Stimulated activated CD8-positive, alpha-beta memory T cell treated with anti-CD3 and anti-CD28 coated beads, Interleukin-15, amount 100 ng/mL, for 4 hours (primary cell): Measurements from ENCODE around the gene SMYD2.

Experiments
- DNase-seq, 2 donors: peaks; one replicate each; pipeline ENCODE4 v3.0.0-alpha.2; 2020; ENCODE audit warnings: low read depth in 2 of 2

The SMYD2 gene

DNA sequence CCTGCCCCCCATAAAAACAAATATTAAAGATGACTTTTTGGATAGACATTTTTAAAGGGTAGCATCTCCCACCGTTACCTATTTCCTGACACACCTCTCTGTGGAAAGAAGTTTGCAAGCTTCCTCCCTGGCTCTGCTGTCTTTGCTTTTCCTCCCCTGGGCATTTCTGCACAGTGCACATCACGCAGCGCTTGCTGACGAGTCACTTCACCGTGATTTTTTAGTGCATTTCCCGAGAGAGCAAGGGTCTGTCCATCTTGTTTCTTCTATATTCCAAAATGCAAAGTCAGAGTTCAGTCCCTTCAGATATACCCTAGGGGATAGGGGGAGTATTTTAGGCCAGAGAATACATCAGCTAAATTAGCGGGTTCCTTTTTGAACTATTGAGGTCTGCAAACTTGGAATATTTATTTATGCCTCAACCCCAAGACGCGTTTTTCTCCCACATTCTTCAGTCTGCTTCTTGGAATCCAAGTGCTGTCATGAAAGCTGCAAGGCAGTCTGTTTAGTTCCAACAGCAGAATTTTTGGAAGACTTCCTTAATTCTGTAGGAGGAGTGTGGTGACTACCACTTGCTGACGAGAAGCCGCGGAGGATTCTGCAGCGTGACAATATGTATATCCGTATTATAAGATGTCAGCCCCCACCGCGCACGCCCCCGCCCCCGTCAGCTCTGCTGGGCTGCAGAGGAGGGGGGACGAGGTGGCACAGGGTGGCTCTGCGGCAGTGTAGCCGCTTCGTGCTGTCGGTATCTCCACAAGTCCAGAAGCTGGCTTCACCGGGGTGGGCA, 22.4 kb downstream of the SMYD2 start:
- no peak for DNase-seq

DNA sequence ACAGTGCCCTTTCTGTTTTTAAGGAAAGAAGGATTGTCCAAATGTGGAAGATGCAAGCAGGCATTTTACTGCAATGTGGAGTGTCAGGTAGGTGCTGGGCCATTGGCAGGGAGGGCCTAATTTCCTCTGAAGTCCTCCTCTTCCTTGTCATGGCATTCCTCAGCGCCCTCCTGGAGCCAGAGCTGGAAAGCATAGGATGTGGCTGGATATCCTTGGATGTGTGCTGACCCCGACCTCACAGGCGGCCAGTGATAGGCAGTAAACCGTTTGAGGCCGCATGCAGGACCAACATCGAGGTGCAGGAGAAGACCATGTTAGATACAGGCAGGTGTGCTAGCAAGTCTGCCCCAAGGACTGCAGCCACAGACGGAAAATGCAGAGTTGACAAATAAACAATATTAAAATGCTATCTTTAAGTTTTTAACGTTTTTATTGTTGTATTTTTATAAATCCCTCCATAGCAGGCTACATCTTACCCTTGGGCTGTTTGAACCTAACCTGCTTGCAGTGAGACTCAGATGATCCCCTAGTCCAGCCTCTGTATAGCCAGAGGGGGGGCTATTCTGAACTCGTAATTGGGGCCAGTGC, 24.3 kb downstream of the SMYD2 start:
- no peak for DNase-seq

DNA sequence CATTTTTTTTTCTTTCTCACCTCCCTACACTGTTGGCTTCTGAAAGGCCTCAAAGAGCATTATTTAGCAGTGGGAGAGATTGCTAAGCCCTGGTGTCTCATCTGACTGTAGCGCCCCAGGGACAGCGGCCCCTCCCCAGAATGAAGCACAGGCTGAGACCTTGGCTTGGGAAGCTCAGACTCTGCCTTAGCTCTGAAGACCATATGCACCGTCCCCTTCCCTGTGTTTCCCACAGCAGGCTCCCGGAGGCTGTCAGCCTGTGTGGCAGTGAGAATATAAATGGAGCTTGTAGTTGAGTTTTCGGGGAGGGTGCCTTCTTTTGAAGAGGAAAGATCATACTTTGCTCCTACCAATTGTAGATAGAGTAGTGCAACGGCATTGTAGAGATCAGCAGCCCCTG, 25.3 kb downstream of the SMYD2 start:
- DNase-seq = no peak

DNA sequence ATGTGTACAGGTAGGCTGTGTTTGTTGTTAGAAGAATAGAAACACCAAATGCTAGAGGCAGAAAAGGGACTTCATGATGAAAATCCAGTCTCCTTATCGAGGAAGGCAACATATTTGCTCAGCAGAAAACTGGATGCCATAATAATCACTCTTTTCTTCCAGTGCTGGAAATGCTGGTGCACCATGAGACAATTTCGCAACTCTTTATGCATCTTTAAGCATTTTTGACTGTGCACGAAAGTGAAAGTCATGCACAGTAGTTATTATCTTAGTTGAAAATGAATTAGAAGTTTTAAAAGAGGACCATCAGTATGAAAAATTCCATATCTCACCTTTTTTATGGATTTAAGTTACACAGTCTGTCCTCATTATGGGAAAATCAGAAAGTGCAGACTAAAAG, 29.1 kb downstream of the SMYD2 start:
- no peak for DNase-seq

DNA sequence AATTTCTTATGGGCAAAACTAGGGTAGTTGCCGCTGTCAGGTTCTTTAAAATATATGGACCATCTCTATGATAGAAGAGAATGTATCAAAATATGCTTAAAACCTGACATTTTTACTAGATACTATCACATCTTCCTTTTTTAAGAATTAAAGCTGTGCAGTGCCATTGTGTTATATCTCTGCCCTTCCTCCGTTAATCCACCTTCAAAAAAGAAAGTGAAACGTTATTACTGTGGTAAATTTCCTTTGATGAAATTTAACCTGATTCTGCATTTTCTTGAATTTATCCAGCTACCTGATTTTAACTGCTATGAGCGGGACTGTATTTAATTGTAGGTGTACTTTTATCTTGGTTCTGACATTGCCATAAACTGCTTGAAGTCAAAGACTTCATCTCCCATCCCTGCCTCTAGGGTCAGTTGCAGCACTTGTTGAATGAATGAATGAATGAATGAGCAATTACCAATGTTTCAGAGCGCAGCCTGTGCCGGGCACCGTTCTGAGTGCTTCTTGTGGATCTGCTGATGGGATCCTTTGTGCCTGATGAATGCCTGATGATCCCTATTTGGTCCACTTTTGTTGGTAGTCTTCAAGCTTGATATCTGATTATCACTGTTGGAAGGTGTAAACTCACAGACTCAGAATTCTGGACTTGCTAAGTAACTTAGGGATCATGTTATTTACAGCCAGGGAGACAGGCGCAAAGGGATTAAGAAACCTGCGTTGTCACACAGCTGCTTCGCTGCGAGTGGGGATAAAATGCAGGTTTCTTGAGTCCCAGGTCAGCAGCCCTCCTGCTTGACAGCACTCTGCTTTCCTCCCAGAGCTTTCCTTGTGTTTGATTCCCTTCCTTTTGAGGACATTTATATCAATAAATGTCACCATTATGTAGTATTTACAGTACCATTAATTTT, 30.1 kb downstream of the SMYD2 start:
- DNase-seq = no peak

DNA sequence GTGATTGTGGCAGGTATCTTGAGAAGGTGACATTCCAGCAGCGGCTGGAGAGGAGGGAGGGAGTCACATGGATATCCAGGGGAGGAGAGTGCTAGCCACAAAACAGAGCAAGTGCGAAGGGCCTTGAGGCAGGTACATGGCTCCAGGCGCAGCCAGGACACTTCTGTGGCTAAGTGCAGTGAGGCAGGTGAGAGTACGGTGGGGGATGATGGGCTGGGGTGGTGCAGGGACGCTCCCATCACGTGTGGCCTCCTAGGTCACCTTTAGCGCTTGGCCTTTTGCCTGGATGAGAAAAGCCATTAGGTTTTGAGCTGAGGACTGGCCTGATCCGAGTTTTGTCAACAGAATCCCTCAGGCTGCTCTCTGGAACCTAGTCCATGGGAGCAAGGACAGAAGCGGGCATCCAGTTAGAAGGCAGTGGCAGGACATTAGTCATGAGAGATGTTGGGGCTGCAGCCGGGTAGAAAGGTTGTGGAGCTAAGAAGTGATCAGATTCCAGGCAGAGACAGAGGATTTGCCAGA, 31.6 kb downstream of the SMYD2 start:
- DNase-seq = no peak

DNA sequence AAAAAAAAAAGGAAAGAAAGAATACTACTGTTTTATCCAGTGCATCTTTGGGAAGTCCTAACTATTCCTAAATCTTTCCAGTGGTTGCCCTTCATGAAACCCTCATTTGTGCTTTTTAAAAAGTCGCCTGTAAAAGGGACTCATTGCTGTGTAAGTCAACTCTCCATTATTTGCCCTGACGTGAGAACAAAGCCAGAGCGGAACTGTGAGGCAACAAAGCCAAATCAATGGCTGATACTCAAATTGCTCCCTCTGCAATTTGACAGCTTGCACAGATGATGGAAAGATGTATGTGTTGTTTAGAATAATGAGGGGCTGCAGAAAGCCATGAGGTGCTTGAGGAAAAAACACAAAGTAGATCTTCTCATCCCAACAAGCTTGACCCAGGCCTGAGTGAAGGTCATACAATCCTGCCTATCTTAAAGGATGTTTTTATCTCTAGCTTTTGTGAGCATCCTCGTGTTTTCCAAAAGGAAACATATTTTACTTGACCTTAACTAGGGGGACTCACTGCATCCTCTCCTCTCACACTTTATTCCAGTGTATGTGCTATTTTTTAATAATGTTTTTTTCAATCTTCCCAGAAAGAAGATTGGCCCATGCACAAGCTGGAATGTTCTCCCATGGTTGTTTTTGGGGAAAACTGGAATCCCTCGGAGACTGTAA, 33.4 kb downstream of the SMYD2 start:
- DNase-seq = no peak

DNA sequence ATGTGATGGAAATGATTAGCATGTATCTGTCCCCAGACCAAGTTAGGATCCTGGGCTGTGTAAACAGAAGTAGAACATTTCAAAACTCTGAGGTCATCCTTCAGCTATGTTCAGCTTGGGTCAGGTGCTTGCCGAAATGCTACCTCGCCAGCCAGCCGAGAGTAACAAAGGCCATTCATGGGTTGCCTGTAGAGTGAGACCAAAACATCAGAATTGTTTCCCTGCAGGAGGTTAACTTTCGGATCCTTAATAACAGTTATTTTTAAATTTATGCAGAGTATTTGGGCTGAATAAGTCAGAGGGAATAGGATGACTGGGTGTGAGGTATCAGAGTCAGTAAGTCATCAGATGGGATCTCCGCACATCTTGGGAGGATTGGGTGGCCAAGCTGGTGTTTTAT, 35.6 kb downstream of the SMYD2 start:
- no peak for DNase-seq

DNA sequence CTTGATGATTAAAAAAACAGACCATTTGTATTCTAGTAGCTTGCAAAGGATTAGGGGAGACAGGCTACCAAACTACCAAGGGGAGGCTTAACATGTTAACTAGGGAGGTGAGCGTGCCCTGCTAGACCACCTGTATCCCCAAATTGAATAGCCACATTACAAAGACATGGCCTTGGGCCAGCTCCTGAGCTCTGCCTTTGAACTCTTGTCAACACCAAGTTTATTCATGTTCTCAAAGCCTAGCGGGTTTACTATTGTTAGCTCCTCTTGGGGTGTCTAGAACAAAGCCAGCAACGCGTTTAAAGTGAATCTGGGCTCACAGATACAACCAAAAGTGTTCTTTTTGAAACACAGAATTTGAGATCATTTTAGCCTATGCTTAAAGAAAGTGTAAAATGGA, 36.3 kb downstream of the SMYD2 start:
- DNase-seq = no peak

DNA sequence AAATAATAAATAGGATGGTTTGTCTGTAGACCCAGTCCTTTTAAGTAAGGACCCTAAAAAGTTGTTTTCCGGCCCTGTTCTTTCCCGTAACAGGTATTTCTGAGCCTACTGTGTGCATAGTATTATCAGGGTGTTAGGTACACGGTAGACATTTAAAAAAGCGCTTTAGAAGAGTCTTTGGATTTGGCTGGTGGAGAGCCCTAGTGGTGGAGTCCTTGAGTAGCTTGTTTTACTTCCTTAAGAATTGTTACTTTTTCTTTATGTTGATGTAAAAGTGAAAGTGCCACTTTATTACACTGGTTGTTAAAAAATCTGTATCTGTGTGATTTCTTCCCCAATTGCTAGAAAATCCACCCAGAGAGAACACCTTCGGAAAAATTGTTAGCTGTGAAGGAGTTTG, 36.8 kb downstream of the SMYD2 start:
- DNase-seq = no peak

DNA sequence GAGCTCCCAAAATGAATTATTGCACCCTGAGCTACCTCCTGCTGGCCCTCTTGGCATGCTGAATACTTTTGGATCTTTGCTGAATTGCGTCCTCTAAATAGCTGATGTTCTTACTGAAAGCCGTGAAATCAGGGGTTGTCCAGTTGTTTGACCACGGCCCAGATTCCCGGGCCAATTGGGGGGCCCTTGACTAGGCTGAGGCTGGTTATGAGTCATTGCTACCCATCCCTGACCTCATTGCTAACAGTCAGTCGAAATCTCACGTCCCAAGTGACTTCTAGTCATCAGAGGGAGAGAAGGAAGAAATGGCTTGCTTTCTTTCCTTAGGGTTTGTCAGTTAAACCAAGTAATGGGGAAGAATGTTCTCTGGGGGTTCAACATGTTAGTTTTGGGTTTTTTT, 37.4 kb downstream of the SMYD2 start:
- no peak for DNase-seq

DNA sequence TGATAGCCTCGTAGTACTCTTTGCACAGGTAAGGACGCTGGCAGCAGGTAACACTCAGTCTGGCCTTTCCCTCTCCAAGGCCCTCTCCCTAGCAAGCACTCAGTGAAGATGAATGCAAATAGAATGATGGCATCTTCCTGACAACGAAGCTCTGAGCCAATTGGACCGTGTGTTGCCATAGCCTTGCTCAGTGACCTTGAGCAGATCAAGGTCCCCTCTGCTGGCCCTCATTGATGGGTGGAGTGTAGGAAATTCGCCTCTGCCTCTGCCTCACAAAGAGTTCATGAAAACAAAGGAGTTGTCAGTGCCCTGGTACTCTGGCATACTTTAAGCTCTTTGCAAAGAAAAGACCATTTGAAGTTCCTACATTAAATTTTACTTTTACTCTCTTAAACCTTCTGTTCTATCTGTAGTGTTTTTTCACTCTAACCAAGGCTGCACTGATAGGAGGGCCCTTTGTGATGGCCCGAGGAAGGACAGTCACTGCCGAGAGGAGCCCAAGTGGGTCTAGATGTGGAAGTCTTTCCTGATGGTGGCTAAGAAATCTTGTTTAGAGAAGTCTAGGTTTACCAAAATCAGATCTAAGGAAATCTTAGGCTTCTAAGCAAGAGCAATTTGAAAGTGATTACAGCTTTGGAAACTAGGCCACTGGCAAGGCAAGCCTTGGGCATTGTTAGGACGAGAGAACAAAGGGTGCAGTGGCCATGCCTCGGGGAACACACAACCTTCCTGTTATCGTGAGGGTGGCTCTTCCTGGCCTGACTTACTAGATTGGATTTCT, 38.2 kb downstream of the SMYD2 start:
- DNase-seq = no peak

DNA sequence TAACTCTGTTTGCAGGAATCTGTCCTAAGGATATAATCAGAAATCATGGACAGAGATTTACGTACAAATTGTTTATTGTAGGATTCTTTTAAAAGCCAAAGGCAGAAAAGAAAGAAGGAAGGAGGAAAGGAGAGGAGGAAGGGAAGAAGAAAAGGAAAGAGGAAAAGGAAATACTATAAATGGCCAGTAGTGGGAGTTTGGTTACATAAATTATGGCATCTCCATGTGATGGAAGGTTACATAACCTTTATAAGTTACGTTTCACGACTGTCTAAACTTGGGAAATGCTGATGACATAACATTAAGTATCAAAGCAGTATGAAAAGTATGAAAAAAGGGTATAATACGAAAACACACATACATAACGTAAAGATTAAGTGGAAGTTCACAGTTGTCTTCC, 39.0 kb downstream of the SMYD2 start:
- DNase-seq = no peak

DNA sequence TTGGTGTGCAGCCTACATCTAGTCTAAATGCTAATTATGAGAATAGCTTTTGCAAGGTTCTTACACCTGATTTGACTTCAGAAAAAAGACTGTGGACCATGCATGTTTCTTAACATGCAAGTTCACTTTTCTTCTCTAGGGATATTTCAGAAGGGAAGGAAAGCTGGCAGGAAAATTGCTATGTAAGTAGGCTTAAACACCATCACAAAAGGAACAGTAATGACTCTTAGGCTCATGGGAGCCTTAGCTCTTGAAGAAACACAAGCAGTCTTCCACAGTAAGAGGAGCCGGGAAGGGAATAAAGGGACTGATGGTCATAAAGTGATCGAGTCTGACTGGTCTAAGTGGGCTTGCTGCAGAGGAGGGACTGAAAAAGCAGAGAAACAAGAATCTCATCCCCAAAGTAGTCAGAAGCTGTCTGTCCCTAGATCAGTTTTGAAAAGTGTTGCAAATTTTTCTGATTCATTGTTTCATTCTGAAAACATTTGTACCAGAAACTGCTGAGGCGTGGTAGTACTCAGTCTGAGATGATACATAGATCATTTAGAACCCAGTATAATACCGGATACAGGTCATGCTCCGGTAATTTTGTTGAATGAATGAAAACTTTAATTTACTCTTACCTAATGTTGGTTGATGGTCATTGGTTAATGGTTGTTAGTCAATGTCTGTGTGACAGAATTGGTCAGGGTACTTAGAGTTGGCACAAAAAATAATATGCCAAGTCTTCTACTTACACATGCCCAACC, 40.9 kb downstream of the SMYD2 start:
- DNase-seq = no peak

DNA sequence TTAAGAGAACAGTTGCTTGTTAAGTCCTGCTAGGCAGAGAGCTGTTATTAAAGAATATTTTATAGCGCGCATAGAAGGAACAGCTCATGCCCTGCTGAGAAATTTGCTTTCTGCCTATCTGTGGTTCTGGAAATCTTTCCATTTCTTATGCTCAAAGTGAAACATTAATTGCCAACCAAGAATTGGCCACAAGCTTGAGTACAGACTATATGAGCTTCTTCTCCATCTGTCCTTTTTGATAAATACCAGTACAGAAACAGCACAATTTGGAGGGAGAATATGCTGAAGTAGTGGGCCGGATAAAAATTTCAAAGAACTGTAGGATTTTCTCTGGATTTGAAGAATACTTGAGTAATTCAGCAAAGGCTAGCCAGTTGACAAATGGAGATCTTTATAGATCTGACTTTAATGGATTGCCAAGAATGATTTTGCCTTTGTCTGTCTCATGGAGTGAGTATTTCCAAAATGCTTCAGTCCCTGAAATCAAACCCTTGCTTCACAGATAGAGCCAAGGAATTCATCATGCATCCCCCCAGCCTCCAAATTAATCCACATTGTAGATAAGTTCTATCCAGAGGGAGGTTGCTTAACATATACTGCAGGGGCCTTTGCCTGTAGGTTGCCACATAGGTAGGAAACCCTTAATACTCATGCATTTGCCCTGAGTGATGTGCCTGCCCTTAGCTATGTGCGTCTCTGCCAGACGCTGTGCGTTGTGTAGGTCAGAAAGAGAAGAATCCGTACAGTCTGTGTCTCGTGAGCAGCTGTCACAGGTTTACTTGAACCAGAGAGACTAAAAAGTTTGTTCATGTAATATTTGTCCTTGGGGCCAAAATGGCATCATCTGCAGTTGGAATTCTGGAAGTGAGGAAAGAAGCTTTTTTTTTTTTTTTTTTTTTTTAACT, 44.2 kb downstream of the SMYD2 start:
- DNase-seq = no peak

DNA sequence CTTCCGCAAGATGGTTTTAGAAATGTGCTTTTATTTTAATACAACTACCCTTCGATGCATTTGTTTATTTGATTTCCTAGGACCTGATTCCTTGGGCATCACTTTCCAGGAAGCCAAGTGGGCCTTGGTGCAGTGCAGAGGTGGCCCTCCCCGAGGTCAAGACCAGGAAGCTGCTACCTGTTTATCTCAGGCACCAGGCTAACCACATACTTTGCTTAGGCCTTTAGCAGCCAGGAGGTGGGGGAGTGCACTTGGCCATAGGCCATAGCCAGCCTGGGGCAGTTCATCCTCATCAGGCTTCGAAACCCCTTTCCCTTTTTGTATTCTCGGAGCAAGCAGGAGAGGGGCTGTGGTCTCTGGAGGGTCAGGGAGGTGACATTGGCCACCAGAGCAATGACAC, 45.4 kb downstream of the SMYD2 start:
- DNase-seq = no peak

DNA sequence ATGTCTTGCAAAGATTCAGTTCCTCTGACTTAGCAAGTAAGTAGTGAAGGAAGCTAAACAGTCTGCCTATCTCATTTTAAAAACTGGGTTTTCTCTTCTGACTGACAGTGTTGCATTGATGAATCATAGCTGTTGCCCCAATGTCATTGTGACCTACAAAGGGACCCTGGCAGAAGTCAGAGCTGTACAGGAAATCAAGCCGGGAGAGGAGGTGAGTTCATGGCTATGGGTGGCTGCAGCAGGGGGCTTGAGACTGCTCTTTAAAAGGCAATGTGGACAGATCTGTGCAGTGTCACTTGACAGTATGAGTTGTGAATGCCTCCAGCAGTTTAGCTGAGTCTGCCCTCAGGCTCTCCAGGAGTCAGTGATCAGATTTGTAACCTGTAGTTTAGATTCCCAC, 46.6 kb downstream of the SMYD2 start:
- no peak for DNase-seq

DNA sequence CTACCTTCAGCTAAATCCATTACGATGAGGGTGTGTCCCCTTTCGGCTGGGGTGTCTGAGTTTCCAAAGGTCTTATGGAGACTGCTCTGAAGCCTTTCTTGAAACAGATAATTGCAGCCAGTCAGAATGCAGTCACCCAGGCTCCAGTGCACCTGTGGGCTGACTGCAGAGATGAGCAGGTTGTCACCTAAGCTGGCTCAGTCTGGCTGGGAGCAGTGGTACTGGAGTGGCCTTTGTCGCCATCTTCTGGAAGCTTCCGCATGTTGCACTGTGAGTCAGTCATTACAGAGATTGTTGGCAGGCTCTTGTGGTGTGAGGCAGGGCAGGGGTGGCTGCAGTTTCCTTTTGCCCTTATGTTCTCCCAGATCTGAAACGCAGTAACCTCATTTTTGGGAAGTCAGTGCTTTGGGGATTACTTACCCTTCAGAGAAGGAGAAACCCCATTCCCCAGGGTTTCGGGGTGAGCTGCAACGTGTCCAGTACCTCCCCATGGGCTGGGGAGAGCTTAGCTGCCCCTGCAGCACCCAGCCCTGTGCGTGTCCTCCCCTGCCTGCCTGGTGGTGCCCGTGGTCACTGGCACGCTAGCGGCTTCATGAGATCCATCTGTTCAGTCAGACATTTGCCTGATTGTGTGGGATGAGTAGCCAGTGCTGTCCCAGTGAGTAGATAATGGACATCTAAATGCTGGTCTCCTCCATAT, 48.0 kb downstream of the SMYD2 start:
- DNase-seq = peak; percentile 42 to 45
